Fibroblast of villous mesenchyme (primary cell): ENCODE results near the gene RNASE8. TPM values are rescaled to one million over a fixed set of nuclear protein-coding genes. Genes with fewer than 3 reads are reported as not detected.

ENCODE experiments used
- DNase-seq: peaks from one replicate; pipeline ENCODE4 v3.0.0-alpha.2; 2010; ENCODE audit warnings: low read depth
- H3K4me3 ChIP-seq: 2 replicates; pipeline ENCODE4 v1.5.1; 2011; ENCODE audit warnings: low read depth, mild to moderate bottlenecking, low read length
- CTCF ChIP-seq: IDR thresholded peaks from 2 replicates; pipeline ENCODE4 v1.5.1; 2012; ENCODE audit warnings: low read depth, mild to moderate bottlenecking, low read length; ENCODE audit not compliant: insufficient read depth
- total RNA-seq: library from RNA; depleted of rRNA; stranded (reverse); fragments of >200 nt; gene quantifications from 2 replicates; pipeline ENCODE4 v1.2.3, GENCODE V29; 2012

RNASE8 gene
- total RNA-seq, 1 donor = not detected

GRCh38 chr14:21078726-21079125 lies 21.1 kb downstream of the RNASE8 start:
- H3K4me3 ChIP-seq = no peak overlapping the region
- no peak for TF ChIP-seq CTCF
- no peak for DNase-seq

GRCh38 chr14:21081521-21082142 lies 24.0 kb downstream of the RNASE8 start:
- DNase-seq = no peak
- H3K4me3 ChIP-seq = no peak overlapping the region
- TF ChIP-seq CTCF = no peak

- H3K4me3 ChIP-seq = no peak overlapping the region
- no peak for DNase-seq
- no peak for TF ChIP-seq CTCF
Measured at GRCh38 chr14:21083565-21084325, 26.1 kb downstream of the RNASE8 start.

GRCh38 chr14:21084396-21084795 lies 26.8 kb downstream of the RNASE8 start:
- DNase-seq = no peak
- TF ChIP-seq CTCF = no peak
- no peak overlapping the region for H3K4me3 ChIP-seq

GRCh38 chr14:21084998-21085853 lies 27.6 kb downstream of the RNASE8 start:
- TF ChIP-seq CTCF = no peak
- DNase-seq = peak; percentile 41
- no peak overlapping the region for H3K4me3 ChIP-seq

GRCh38 chr14:21086908-21087293 lies 29.3 kb downstream of the RNASE8 start:
- TF ChIP-seq CTCF = no peak
- no peak overlapping the region for H3K4me3 ChIP-seq
- no peak for DNase-seq
